ENCODE results near the gene IL3.

- TF ChIP-seq CTCF (IDR thresholded peaks at IDR 0.05) (no peak), POLR2A (IDR thresholded peaks at IDR 0.05) (no peak)
Measured at GRCh38 chr5:132067941-132068808, 7.7 kb downstream of the IL3 start.

Measured in thyroid gland (tissue), 4 donors.